Activated CD8-positive, alpha-beta memory T cell treated with anti-CD3 and anti-CD28 coated beads, Interleukin-2, amount 10 ng/mL, durations not matched to agents 7 days and 5 days (primary cell): Measurements from ENCODE around the gene TRIM38. TPM values are rescaled to one million over a fixed set of nuclear protein-coding genes. Genes with fewer than 3 reads are reported as not detected.
"Not testable (repeated sequence)": the region's sequence is repeated elsewhere in the genome, so short reads cannot be mapped to it uniquely, and the experiment has no call there.

Experiments used
- ATAC-seq: fragments of 150-1000 bp; cut with Tn5 transposase; one replicate; pipeline ENCODE4 v1.10.0; 2021; ENCODE audit warnings: moderate library complexity
- CTCF ChIA-PET: fragments of 350-600 bp; sonication (Branson Sonifier 250); formaldehyde crosslinking; loops from one replicate; lab custom pipeline; 2021; ENCODE audit warnings: antibody characterized with exemption; lab: Charles Lee
- DNase-seq: peaks from one replicate; pipeline ENCODE4 v3.0.0-alpha.2; 2020
- H3K27ac Mint-ChIP-seq: one replicate; pipeline ENCODE4 v1.8.0; 2021; ENCODE audit warnings: mild to moderate bottlenecking, mixed read lengths
- H3K27me3 Mint-ChIP-seq: one replicate; pipeline ENCODE4 v1.8.0; 2021; ENCODE audit warnings: mixed read lengths
- H3K36me3 Mint-ChIP-seq: one replicate; pipeline ENCODE4 v1.8.0; 2021; ENCODE audit warnings: mild to moderate bottlenecking, mixed read lengths
- H3K4me1 Mint-ChIP-seq: one replicate; pipeline ENCODE4 v1.8.0; 2021; ENCODE audit warnings: mixed read lengths
- H3K4me3 Mint-ChIP-seq: one replicate; pipeline ENCODE4 v1.8.0; 2021; ENCODE audit warnings: mild to moderate bottlenecking, moderate library complexity, mixed read lengths
- H3K9me3 Mint-ChIP-seq: one replicate; pipeline ENCODE4 v1.8.0; 2022; ENCODE audit warnings: low read depth, mixed read lengths
- total RNA-seq, 2 experiments: library from RNA; stranded (reverse); gene quantifications; one replicate each; pipeline ENCODE4 v1.2.3, GENCODE V29; 2021

Gene TRIM38
- total RNA-seq, 2 experiments from 2014 or later: 19.0 to 28.2 TPM

GRCh38 chr6:25928562-25929324 is 33.9 kb upstream of the TRIM38 start:
- H3K27ac Mint-ChIP-seq: no peak overlapping the region
- H3K4me1 Mint-ChIP-seq: peaks cover 2% of the 10 kb centered on the region
- CTCF ChIA-PET: no interaction called here
- DNase-seq (no peak), ATAC-seq (no peak)
- no peaks in the 10 kb centered on the region for H3K36me3 Mint-ChIP-seq
- no peak overlapping the region for H3K4me3 Mint-ChIP-seq
- no peaks in the 10 kb centered on the region for H3K9me3 Mint-ChIP-seq
- no peaks in the 10 kb centered on the region for H3K27me3 Mint-ChIP-seq

DNA sequence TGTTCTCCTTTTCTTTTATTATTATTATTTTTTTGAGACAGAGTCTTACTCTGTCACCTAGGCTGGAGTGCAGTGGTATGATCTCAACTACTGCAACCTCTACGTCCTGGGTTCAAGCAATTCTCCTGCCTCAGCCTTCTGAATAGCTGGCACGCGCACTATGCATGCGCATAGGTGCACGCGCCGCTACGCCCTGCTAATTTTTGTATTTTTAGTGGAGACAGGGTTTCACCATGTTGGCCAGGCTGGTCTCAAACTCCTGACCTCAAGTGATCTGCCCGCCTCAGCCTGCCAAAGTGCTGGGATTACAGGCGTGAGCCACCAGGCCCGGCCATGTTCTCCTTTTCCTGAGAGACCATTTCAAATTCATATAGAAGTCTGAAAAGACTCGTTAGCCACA is 32.8 kb upstream of the TRIM38 start:
- DNase-seq, H3K4me3 Mint-ChIP-seq, H3K4me1 Mint-ChIP-seq, H3K9me3 Mint-ChIP-seq, ATAC-seq, H3K27me3 Mint-ChIP-seq, CTCF ChIA-PET, H3K27ac Mint-ChIP-seq, H3K36me3 Mint-ChIP-seq: not testable (repeated sequence)

DNA sequence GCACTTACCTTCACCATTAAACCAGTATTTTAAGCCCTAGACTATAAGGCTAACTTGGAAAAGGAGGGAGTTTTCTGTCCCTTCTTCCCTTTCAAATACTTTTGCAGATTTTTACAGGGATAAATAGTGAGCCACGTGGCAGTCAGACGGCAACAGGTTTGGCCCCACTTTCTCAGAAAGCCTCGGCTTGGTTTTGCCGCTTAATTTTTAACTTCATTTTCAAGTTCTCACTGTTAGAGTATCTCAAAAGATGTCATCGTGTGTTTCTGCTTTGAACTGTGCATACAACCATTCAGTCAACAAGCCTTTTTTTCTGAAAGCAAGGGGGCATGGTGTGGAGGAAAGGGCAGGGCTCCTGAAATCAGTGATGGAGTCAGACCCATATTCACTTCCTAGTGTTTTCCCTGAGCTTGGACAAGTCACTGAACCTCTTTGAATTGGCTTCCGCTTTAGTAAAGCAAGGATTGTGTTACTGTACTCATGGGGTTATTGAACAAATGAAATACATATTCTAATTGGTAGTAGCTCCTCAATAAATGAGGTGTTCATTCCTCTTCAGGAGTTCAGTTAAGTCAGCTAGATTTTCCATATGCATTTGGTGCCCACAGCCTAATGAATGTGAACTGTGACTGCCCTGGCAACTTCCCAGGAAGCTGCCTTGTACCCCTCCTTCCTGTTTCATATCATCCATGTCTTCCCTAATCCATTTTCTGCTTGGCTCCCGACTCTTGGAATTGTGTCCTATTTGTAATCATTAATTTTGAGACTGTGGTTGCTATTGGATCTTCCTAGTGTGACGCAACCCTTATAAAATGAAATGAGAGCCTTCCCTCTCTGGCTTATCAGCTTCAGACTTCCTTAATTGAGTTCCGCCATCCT is 31.8 kb upstream of the TRIM38 start, which contains the start of gene SLC17A2:
Gene SLC17A2 (minus strand): TSS at position 160 of the 879 bp plus-strand sequence. CDS start 4,895 bp downstream, outside the sequence.
- Mint-ChIP-seq H3K4me1 (peaks cover 2% of the 10 kb centered on the region), H3K4me3 (no peak within 1 kb of the TSS), H3K27me3 (peaks cover 4% of the 10 kb centered on the region), H3K27ac (no peak within 1 kb of the TSS), H3K36me3 (no peaks in the 10 kb centered on the region), H3K9me3 (no peaks in the 10 kb centered on the region)
- no peak for ATAC-seq
- DNase-seq: no peak
- CTCF ChIA-PET: no interaction called here

DNA sequence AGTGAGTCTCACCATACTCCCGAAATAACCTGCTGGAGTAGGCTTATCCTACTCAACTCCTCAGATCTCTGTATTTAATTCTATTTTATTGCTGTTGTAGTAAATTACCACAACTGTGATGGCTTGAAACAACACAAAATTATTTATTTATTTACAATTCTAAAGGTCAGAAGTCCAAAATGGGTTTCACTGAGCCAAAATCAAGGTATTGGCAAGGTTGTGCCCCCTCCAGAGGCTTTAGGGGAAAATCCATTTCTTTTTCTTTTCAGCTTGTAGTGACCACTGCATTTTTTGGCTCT is 31.2 kb upstream of the TRIM38 start:
- H3K27me3 Mint-ChIP-seq: peaks cover 4% of the 10 kb centered on the region
- ATAC-seq: no peak
- CTCF ChIA-PET: no interaction called here
- peaks cover 2% of the 10 kb centered on the region for H3K4me1 Mint-ChIP-seq
- DNase-seq: no peak
- H3K4me3 Mint-ChIP-seq: no peak overlapping the region
- no peak overlapping the region for H3K27ac Mint-ChIP-seq
- no peaks in the 10 kb centered on the region for H3K9me3 Mint-ChIP-seq
- H3K36me3 Mint-ChIP-seq: no peaks in the 10 kb centered on the region

- H3K4me1 Mint-ChIP-seq: no peaks in the 10 kb centered on the region
- CTCF ChIA-PET: interaction anchor here (1.3 kb wide), 1 partner anchor 8 kb away, joined by 4 read pairs; no protein-coding TSS in a partner anchor
- DNase-seq: no peak
- no peak for ATAC-seq
- H3K9me3 Mint-ChIP-seq: no peaks in the 10 kb centered on the region
- no peak overlapping the region for H3K4me3 Mint-ChIP-seq
- H3K27me3 Mint-ChIP-seq: peaks cover 4% of the 10 kb centered on the region
- no peaks in the 10 kb centered on the region for H3K36me3 Mint-ChIP-seq
- H3K27ac Mint-ChIP-seq: no peak overlapping the region
Observed at GRCh38 chr6:25934156-25934555, 28.4 kb upstream of the TRIM38 start.

- no peak for DNase-seq
- Mint-ChIP-seq H3K4me1 (no peaks in the 10 kb centered on the region), H3K27ac (no peak overlapping the region), H3K27me3 (peaks cover 4% of the 10 kb centered on the region), H3K4me3 (no peak overlapping the region), H3K9me3 (no peaks in the 10 kb centered on the region), H3K36me3 (no peaks in the 10 kb centered on the region)
- CTCF ChIA-PET: interaction anchor here (1.0 kb wide), 1 partner anchor 10 kb away, joined by 3 read pairs; no protein-coding TSS in a partner anchor
- no peak for ATAC-seq
Observed at GRCh38 chr6:25934735-25935313, 27.8 kb upstream of the TRIM38 start.

DNA sequence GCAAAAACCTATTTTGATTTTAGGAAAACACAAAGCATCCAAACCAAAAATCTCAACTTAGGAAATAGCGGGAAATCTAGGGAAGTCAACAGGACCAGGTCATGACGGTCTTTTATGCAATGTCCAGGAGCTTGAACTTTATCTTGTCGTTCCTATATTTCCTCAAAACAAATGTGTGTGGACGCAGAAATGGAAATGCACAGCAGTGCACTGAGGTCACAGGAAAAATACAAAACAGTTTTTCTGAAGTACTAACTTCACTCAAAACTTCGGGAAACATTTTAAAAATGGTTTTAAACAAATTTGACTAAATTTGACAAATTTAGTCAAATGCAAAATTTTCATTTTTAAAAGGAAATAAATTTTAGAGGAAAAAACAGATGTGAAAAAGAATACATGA is 26.6 kb upstream of the TRIM38 start:
- H3K4me1 Mint-ChIP-seq: peaks cover 1% of the 10 kb centered on the region
- ATAC-seq (no peak), DNase-seq (no peak)
- no peaks in the 10 kb centered on the region for H3K36me3 Mint-ChIP-seq
- peaks cover 4% of the 10 kb centered on the region for H3K27me3 Mint-ChIP-seq
- no peaks in the 10 kb centered on the region for H3K9me3 Mint-ChIP-seq
- no peak overlapping the region for H3K27ac Mint-ChIP-seq
- H3K4me3 Mint-ChIP-seq: no peak overlapping the region
- CTCF ChIA-PET: no interaction called here

- Mint-ChIP-seq H3K27me3 (peaks cover under 1% of the 10 kb centered on the region), H3K27ac (no peak overlapping the region), H3K9me3 (no peaks in the 10 kb centered on the region), H3K4me3 (no peak overlapping the region), H3K36me3 (no peaks in the 10 kb centered on the region), H3K4me1 (peaks cover 2% of the 10 kb centered on the region)
- DNase-seq (no peak), ATAC-seq (no peak)
- CTCF ChIA-PET: no interaction called here
Observed at GRCh38 chr6:25939593-25939992, 23.0 kb upstream of the TRIM38 start.

GRCh38 chr6:25942561-25943147 is 19.9 kb upstream of the TRIM38 start:
- CTCF ChIA-PET: interaction anchor here (0.7 to 1.5 kb wide), 5 partner anchors 9 to 50 kb away, joined by 3 to 4 read pairs (median 4); no protein-coding TSS in a partner anchor
- H3K36me3 Mint-ChIP-seq: peaks cover 8% of the 10 kb centered on the region
- H3K27ac Mint-ChIP-seq: no peak overlapping the region
- peaks cover 22% of the 10 kb centered on the region for H3K4me1 Mint-ChIP-seq
- no peaks in the 10 kb centered on the region for H3K9me3 Mint-ChIP-seq
- no peak overlapping the region for H3K4me3 Mint-ChIP-seq
- ATAC-seq (no peak), DNase-seq (no peak)
- no peaks in the 10 kb centered on the region for H3K27me3 Mint-ChIP-seq

DNA sequence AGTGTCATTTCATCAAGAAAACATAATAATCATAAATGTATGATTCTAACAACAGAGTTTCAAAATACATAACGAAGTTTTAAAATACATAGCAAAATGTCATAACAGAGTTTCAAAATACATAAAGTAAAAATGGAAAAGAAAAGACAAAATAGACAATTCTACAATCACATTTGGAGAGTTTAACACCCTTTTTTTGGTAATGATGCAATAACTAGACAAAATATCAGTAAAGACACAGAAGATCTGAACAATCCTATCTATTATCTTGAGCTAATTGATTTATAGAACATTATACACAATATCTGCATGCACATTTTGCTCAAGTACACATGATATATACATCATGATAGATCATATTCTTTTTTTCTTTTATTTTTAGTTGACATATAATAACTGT is 18.7 kb upstream of the TRIM38 start:
- H3K4me1 Mint-ChIP-seq: peaks cover 22% of the 10 kb centered on the region
- no peak for ATAC-seq
- H3K4me3 Mint-ChIP-seq: no peak overlapping the region
- no peaks in the 10 kb centered on the region for H3K27me3 Mint-ChIP-seq
- CTCF ChIA-PET: interaction anchor here (0.8 to 1.5 kb wide), 3 partner anchors 23 to 720 kb away, joined by 3 to 6 read pairs (median 4); no protein-coding TSS in a partner anchor
- H3K9me3 Mint-ChIP-seq: no peaks in the 10 kb centered on the region
- peaks cover 8% of the 10 kb centered on the region for H3K36me3 Mint-ChIP-seq
- no peak overlapping the region for H3K27ac Mint-ChIP-seq
- DNase-seq: no peak

DNA sequence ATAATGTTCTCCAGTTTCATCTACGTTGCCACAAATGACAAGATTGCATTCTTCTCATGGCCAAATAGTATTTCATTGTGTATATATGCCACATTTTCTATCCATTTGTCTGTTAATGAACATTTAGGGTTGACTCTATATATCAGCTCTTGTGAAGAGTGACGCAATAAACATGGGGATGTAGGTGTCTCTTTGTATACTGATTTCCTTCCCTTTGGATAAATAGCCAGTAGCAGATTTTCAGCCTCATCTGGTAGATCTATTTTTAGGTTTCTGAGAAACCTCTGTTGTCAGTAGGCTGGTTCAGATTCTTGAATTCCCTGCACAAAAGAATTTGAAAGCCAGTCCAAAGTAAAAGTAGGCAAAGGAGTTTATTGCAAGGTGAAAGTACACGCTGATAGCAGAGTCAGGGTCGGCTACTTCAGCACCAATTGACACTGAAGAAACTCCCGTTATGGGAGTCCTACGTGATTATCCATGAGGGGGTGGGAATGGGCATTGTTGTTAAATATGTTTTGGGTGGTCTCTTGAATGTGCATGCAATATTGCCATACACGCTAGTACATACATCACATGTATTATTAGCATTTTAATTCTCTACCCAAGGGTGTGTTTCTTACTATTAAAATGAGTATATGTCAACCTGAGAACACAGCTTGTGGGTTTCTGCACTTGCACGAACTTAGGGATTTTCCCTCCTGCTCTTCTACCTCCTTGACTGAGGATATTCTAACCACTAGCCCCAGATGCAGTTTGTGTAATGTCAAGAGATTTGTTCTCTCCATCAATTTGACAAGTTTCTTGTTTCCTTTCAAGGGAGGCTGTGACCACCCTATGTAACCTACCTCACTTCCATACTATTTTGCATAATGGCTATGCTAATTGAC is 17.7 kb upstream of the TRIM38 start:
- Mint-ChIP-seq H3K36me3 (peaks cover 8% of the 10 kb centered on the region), H3K27me3 (peaks cover under 1% of the 10 kb centered on the region), H3K4me1 (peaks cover 22% of the 10 kb centered on the region), H3K27ac (no peak overlapping the region), H3K4me3 (no peak overlapping the region), H3K9me3 (no peaks in the 10 kb centered on the region)
- CTCF ChIA-PET: interaction anchor here (0.5 to 1.5 kb wide), 6 partner anchors 12 to 721 kb away, joined by 3 to 6 read pairs (median 4); no protein-coding TSS in a partner anchor
- DNase-seq (peak; percentile 58), ATAC-seq (peak; percentile 78)

DNA sequence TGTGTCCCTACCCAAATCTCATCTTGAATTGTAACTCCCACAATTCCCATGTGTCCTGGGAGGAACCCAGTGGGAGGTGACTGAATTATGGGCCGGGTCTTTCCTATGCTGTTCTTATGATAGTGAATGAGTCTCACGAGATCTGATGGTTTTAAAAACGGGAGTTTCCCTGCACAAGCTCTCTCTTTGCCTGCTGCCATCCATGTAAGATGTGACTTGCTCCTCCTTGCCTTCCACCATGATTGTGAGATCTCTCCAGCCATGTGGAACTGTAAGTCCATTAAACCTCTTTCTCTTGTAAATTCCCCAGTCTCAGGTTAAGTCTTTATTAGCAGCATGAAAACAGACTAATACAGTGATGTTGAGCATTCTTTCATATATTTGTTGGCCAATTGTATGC is 16.9 kb upstream of the TRIM38 start:
- H3K4me1 Mint-ChIP-seq: peaks cover 21% of the 10 kb centered on the region
- CTCF ChIA-PET: interaction anchor here (1.1 kb wide), 1 partner anchor 47 kb away, joined by 5 read pairs; no protein-coding TSS in a partner anchor
- H3K27me3 Mint-ChIP-seq, H3K9me3 Mint-ChIP-seq, H3K36me3 Mint-ChIP-seq, DNase-seq, ATAC-seq, H3K4me3 Mint-ChIP-seq, H3K27ac Mint-ChIP-seq: not testable (repeated sequence)
